Lower leg skin (tissue), 3 donors: ENCODE data around the gene STOML1.

Experiments used
- POLR2A ChIP-seq, 2 donors: fragments of 450-650 bp; IDR thresholded peaks; one replicate each; pipeline ENCODE4 v1.6.1; 2016 to 2017; ENCODE audit warnings: antibody characterized with exemption in 2 of 2, mild to moderate bottlenecking in 1 of 2, moderate library complexity in 1 of 2
- TF ChIP-seq, protein P1 (sequence below), 3 donors: fragments of 450-650 bp; IDR thresholded peaks; one replicate each; pipeline ENCODE4 v1.5.1; 2016; ENCODE audit warnings: antibody characterized with exemption in 3 of 3, mild to moderate bottlenecking in 3 of 3, moderate library complexity in 2 of 3

DNA sequence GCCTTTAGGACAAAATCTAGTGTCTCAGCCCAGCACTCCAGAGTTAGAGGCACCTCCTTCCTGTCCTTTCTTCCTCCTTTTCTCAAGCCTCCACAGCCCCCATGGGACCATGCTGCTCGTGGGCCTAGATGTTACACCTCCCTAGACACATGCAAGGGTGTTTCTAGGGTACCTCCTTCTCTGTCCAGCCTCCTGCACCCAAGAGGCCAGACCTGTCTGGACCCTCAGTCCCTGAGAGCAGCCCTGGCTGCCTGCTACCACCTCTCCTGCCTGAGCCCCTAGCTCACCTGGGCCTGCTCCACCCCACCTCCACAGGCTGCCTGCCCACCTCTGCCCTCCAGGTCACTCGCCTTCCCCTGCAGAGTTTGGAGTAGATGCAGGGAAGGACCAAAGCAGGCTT, 60.7 kb downstream of the STOML1 start:
- TF ChIP-seq POLR2A (IDR thresholded peaks at IDR 0.05) = no peak
- TF ChIP-seq, protein P1, sequence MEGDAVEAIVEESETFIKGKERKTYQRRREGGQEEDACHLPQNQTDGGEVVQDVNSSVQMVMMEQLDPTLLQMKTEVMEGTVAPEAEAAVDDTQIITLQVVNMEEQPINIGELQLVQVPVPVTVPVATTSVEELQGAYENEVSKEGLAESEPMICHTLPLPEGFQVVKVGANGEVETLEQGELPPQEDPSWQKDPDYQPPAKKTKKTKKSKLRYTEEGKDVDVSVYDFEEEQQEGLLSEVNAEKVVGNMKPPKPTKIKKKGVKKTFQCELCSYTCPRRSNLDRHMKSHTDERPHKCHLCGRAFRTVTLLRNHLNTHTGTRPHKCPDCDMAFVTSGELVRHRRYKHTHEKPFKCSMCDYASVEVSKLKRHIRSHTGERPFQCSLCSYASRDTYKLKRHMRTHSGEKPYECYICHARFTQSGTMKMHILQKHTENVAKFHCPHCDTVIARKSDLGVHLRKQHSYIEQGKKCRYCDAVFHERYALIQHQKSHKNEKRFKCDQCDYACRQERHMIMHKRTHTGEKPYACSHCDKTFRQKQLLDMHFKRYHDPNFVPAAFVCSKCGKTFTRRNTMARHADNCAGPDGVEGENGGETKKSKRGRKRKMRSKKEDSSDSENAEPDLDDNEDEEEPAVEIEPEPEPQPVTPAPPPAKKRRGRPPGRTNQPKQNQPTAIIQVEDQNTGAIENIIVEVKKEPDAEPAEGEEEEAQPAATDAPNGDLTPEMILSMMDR (IDR thresholded peaks at IDR 0.05) = no peak
